Lung (tissue), 12 donors: Measurements from ENCODE around the gene TFB2M. TPM values are rescaled to one million over a fixed set of nuclear protein-coding genes. Genes with fewer than 3 reads are reported as not detected.

Experiments
- ATAC-seq: fragments of 200-7000 bp; cut with Tn5 transposase; one replicate; pipeline ENCODE4 v1.9.1; 2020; ENCODE audit warnings: moderate number of reproducible peaks; ENCODE audit not compliant: insufficient read depth, low FRiP score
- DNase-seq, 3 donors: peaks; one replicate each; pipeline ENCODE4 v3.0.0-alpha.2; 2013 to 2017
- H3K27ac ChIP-seq, 2 donors: one replicate each; pipeline ENCODE4 v1.5.1; 2013; ENCODE audit warnings: mild to moderate bottlenecking in 2 of 2, moderate library complexity in 2 of 2, control low read depth in 1 of 2, inconsistent platforms in 1 of 2, low read depth in 1 of 2, low read length in 1 of 2
- H3K27me3 ChIP-seq, 3 donors: one replicate each; pipeline ENCODE4 v1.5.1; 2013; ENCODE audit warnings: low read length in 2 of 3; ENCODE audit not compliant: control insufficient read depth in 3 of 3, insufficient read depth in 3 of 3
- H3K36me3 ChIP-seq, 4 donors: one replicate each; pipeline ENCODE4 v1.5.1; 2013; ENCODE audit warnings: low read length in 4 of 4, mild to moderate bottlenecking in 1 of 4, moderate library complexity in 1 of 4; ENCODE audit not compliant: control insufficient read depth in 4 of 4, insufficient read depth in 4 of 4
- H3K4me1 ChIP-seq, 5 donors: one replicate each; pipeline ENCODE4 v1.5.1; 2013; ENCODE audit warnings: low read length in 5 of 5, mild to moderate bottlenecking in 2 of 5, moderate library complexity in 1 of 5; ENCODE audit not compliant: control insufficient read depth in 5 of 5, insufficient read depth in 5 of 5
- H3K4me3 ChIP-seq: one replicate; pipeline ENCODE4 v1.5.1; 2013; ENCODE audit warnings: mild to moderate bottlenecking, control low read depth, moderate library complexity
- H3K9ac ChIP-seq, 2 donors: one replicate each; pipeline ENCODE4 v1.5.1; 2013; ENCODE audit warnings: low read length in 2 of 2, control low read depth in 1 of 2; ENCODE audit not compliant: insufficient read depth in 1 of 2
- H3K9me3 ChIP-seq, 4 donors: one replicate each; pipeline ENCODE4 v1.5.1; 2013; ENCODE audit warnings: low read length in 3 of 4, mild to moderate bottlenecking in 1 of 4, moderate library complexity in 1 of 4; ENCODE audit not compliant: control insufficient read depth in 4 of 4, insufficient read depth in 3 of 4
- WGBS, 2 donors: extraction: QIAGEN DNeasy Blood & Tissue Kit; methylation state at CpG; one replicate each; pipeline ENCODE4 v1.1.7; 2013; 5-methylcytosine and 5-hydroxymethylcytosine counted together
- polyA plus RNA-seq, 2 donors: library from polyadenylated mRNA; stranded (reverse); fragments of 200-250 nt; gene quantifications; one replicate each; pipeline ENCODE4 v1.2.1, GENCODE V29; 2013
- total RNA-seq, 2 donors: library from RNA; depleted of rRNA in 1 of 2; stranded (reverse); fragments of >200 nt in 1 of 2; gene quantifications; one replicate each; pipeline ENCODE4 v1.2.1, GENCODE V29; 2014 to 2021
- TF ChIP-seq, protein P1 (sequence below): IDR thresholded peaks from 2 replicates; pipeline ENCODE4 v1.5.1; 2012; ENCODE audit warnings: mild to moderate bottlenecking; ENCODE audit errors: control extremely low read depth, extremely low read depth
- donor health status: control.
- donor health status: control.
- donor health status: Bipolar disorder and iron deficiency.
- donor health status: healthy.
- donor health status: DM: yes; HTN: yes; CAD: no.

TFB2M gene
- total and polyA plus RNA-seq, 4 donors: 5.5 to 13.3 (median 10.8) TPM

DNA sequence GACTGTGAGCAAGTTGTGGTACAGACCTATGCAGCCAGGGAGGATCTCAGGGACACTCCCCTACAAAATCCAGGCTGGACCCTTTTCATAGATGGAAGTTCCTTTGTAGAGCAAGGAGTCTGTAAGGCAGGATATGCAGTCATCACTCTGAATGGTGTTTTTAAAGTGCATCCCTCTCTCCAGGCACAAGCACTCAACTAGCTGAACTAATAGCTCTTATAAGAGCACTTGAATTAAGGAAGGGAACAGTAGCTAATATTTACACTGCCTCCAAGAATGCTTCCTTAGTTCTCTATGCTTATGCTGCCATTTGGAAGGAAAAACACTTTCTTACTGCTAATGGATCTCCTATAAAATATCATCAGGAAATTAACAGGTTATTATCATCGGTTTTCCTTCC lies 31.9 kb downstream of the TFB2M start:
- Histone ChIP-seq H3K4me3 (no peak overlapping the region), H3K9me3 (peaks cover 0 to 11% (median 3%) of the 10 kb centered on the region in 4 donors), H3K9ac (no peak overlapping the region), H3K27me3 (no peaks in the 10 kb centered on the region), H3K27ac (peak overlapping the region in 1 of 2 donors; percentile 64), H3K4me1 (peaks cover 0 to 5% (median 0%) of the 10 kb centered on the region in 5 donors), H3K36me3 (no peaks in the 10 kb centered on the region)
- WGBS, 2 donors: 66 to 81% methylated on average over 1 of the region's 1 CpG
- DNase-seq: peak in 2 of 3 donors; percentile 27 to 46
- TF ChIP-seq, protein P1, sequence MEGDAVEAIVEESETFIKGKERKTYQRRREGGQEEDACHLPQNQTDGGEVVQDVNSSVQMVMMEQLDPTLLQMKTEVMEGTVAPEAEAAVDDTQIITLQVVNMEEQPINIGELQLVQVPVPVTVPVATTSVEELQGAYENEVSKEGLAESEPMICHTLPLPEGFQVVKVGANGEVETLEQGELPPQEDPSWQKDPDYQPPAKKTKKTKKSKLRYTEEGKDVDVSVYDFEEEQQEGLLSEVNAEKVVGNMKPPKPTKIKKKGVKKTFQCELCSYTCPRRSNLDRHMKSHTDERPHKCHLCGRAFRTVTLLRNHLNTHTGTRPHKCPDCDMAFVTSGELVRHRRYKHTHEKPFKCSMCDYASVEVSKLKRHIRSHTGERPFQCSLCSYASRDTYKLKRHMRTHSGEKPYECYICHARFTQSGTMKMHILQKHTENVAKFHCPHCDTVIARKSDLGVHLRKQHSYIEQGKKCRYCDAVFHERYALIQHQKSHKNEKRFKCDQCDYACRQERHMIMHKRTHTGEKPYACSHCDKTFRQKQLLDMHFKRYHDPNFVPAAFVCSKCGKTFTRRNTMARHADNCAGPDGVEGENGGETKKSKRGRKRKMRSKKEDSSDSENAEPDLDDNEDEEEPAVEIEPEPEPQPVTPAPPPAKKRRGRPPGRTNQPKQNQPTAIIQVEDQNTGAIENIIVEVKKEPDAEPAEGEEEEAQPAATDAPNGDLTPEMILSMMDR: no peak
- ATAC-seq: peak; percentile 73

DNA sequence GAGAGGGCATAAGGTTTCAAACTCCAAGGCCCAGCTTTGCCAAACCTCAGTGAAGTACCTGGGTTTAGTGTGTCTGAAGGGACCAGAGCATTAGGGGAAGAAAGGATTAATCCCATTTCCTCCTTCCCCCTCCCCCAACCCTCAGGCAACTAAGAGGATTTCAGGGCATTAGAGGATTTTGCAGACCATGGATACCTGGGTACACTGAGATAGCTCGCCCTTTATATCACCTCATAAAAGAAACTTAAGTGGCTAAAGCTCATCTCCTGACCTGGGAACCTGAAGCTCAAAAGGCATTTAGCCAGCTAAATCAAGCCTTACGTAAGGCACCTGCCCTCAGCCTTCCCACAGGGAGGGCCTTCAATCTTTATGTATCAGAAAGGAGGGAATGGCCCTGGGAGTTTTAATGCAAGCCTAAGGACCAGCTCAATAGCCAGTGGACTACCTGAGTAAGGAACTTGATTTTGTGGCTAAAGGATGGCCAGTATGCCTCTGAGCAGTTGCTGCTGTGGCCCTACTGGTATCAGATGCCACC lies 32.6 kb downstream of the TFB2M start:
- ATAC-seq (no peak), DNase-seq (no peak)
- 76 to 89% methylated on average over 2 of the region's 2 CpGs for WGBS, 2 donors
- no peak overlapping the region for H3K9ac ChIP-seq
- H3K27ac ChIP-seq: peak overlapping the region in 1 of 2 donors; percentile 64
- TF ChIP-seq, protein P1: no peak
- H3K36me3 ChIP-seq: no peaks in the 10 kb centered on the region
- H3K9me3 ChIP-seq: peaks cover 0 to 11% (median 3%) of the 10 kb centered on the region in 4 donors
- H3K27me3 ChIP-seq: no peaks in the 10 kb centered on the region
- peaks cover 0 to 5% (median 0%) of the 10 kb centered on the region in 5 donors for H3K4me1 ChIP-seq
- H3K4me3 ChIP-seq: no peak overlapping the region

DNA sequence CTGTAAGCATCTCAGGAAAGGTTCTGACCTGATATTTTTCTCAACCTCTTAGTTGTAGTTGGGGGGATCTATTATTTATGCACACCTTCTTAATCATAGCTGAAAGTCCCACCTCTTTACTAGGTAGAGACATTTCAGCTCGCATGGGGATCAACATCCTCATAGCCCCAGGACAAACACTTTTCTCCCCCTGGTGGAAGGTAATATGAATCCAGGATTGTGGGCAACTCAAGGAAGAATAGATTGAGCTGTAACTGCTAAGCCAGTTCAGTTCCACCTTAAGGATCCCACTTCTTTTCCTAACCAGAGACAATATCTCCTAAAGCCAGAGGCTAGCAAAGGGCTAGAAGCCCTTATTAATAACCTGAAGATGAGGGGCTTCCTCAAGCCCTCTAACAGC lies 33.5 kb downstream of the TFB2M start:
- TF ChIP-seq, protein P1: no peak
- DNase-seq (no peak), ATAC-seq (no peak)
- Histone ChIP-seq H3K9ac (no peak overlapping the region), H3K36me3 (no peaks in the 10 kb centered on the region), H3K4me3 (no peak overlapping the region), H3K9me3 (peaks cover 0 to 11% (median 3%) of the 10 kb centered on the region in 4 donors), H3K27me3 (no peaks in the 10 kb centered on the region), H3K27ac (no peak overlapping the region), H3K4me1 (peaks cover 0 to 8% (median 0%) of the 10 kb centered on the region in 5 donors)
- WGBS, 2 donors: 53 to 84% methylated on average over 1 of the region's 1 CpG

DNA sequence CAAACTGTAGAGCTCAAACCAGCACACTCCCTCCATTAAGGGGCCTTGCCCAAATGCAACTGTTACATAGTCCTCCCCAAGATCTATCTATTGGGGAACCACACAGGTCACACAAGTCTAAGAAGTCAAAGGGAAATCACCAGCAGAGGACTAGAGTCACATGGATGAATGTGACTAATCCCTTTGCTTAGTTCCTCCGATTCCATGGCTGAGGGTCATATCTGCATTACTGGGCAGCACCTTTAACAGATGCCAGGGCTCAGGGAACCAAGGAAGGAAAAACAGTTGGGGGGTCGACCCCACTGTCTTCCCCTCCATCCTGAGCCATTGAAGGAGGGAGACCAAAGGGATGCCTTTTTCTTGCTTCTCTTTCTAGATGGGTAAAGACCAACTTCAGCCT lies 35.6 kb downstream of the TFB2M start:
- H3K27me3 ChIP-seq: no peaks in the 10 kb centered on the region
- no peak for ATAC-seq
- H3K4me3 ChIP-seq: no peak overlapping the region
- no peak overlapping the region for H3K27ac ChIP-seq
- TF ChIP-seq, protein P1: no peak
- 88 to 91% methylated on average over 2 of the region's 2 CpGs for WGBS, 2 donors
- peaks cover 0 to 11% (median 5%) of the 10 kb centered on the region in 4 donors for H3K9me3 ChIP-seq
- no peak overlapping the region for H3K9ac ChIP-seq
- no peaks in the 10 kb centered on the region for H3K36me3 ChIP-seq
- DNase-seq: no peak
- peaks cover 0 to 8% (median 0%) of the 10 kb centered on the region in 5 donors for H3K4me1 ChIP-seq
